Embryonic facial prominence (tissue), 1 donor: ENCODE results near the gene DVL1.

Source experiments
- DNase-seq: peaks from one replicate; pipeline ENCODE4 v3.0.0-alpha.2; 2016; ENCODE audit errors: extremely low spot score

The DVL1 gene

GRCh38 chr1:1312450-1313314 is 36.5 kb downstream of the DVL1 start:
- no peak for DNase-seq

- no peak for DNase-seq
Measured at GRCh38 chr1:1311107-1312104, 37.8 kb downstream of the DVL1 start.

GRCh38 chr1:1310476-1311053 is 38.7 kb downstream of the DVL1 start:
- DNase-seq = no peak

- no peak for DNase-seq
Measured at GRCh38 chr1:1310109-1310385, 39.2 kb downstream of the DVL1 start.

GRCh38 chr1:1309251-1310108 is 39.7 kb downstream of the DVL1 start:
- no peak for DNase-seq

GRCh38 chr1:1308756-1309250 is 40.4 kb downstream of the DVL1 start:
- no peak for DNase-seq

- peak; percentile 70 for DNase-seq
Measured at GRCh38 chr1:1307923-1308755, 41.1 kb downstream of the DVL1 start, which contains the start of the genes ACAP3 and PUSL1. Gene ACAP3 (minus strand): TSS chr1:1307930. CDS start chr1:1307815, 115 bp downstream. Gene PUSL1 (plus strand): TSS chr1:1308597. CDS start chr1:1308644, 47 bp downstream.

- no peak for DNase-seq
Measured at GRCh38 chr1:1307261-1307922, 41.8 kb downstream of the DVL1 start.

- no peak for DNase-seq
Measured at GRCh38 chr1:1306661-1307260, 42.5 kb downstream of the DVL1 start.

GRCh38 chr1:1306070-1306660 is 43.1 kb downstream of the DVL1 start:
- DNase-seq = no peak

- DNase-seq = no peak
Measured at GRCh38 chr1:1305300-1306069, 43.7 kb downstream of the DVL1 start.

- peak; percentile 29 for DNase-seq
Measured at GRCh38 chr1:1304331-1305299, 44.6 kb downstream of the DVL1 start.

GRCh38 chr1:1303736-1304135 is 45.5 kb downstream of the DVL1 start:
- no peak for DNase-seq

GRCh38 chr1:1302951-1303509 is 46.2 kb downstream of the DVL1 start:
- no peak for DNase-seq

- DNase-seq = no peak
Measured at GRCh38 chr1:1302006-1302430, 47.2 kb downstream of the DVL1 start.

- no peak for DNase-seq
Measured at GRCh38 chr1:1300352-1300739, 48.9 kb downstream of the DVL1 start.
